ENCODE results near the gene BNIP3. TPM values are rescaled to one million over a fixed set of nuclear protein-coding genes. Genes with fewer than 3 reads are reported as not detected.

BNIP3 gene
- total RNA-seq, 1 experiment from 2014 or later = 57.1 TPM

DNA sequence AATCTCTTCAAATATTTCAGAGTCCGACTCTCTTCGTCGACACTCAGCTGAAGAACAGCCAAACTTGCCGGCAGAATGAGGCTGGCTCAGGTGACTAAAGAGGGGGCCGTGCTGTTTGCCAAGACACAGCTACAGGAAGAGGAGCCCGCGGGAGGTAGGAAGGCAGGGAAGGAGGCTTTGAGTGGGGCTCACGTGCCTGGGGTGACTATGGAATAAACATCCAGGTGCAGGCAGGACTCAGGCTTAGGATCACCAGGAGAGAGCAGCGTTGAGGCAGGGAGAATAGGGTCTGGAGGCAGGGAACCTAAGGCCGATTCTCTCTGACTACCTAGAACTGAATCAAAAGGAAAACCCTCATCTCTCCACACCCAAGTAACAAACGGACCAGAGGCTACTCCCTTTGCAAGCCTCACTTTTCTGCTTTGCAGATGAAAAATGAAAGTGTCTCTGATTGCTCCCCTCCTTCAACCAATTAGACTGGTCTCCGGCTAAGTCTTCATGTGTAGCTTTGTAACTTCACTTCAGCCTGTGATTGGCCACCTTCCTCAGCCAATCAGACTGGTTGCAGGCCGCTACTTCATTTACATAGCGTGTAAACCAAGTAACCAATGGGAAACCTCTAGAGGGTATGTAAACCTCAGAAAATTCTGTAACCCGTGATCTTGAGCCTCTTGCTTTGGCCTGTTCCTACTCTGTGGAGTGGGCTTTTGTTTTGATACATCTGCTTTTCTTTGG lies 19.7 kb upstream of the BNIP3 start:
- WGBS (ENCODE audit: extremely low coverage, insufficient read length, low lambda C conversion rate) = no CpG with 5 or more reads among the region's 15 CpGs
- Histone ChIP-seq H4K20me1 (ENCODE audit: control insufficient read depth, insufficient read depth, insufficient read length) (no peaks in the 10 kb centered on the region), H2AFZ (ENCODE audit: low read length) (no peak overlapping the region)

More for the DNA sequence above, 19.7 kb upstream of the BNIP3 start:
- Histone ChIP-seq H2AK5ac (ENCODE audit: insufficient read length, low read length) (no peak overlapping the region), H3K4ac (ENCODE audit: low read depth, low read length) (no peak overlapping the region), H3K18ac (ENCODE audit: insufficient read length, low read depth, low read length) (no peak overlapping the region), H3K4me1 (ENCODE audit: insufficient read depth, low read length) (peaks cover 10% of the 10 kb centered on the region), H3K23me2 (ENCODE audit: insufficient read length, low read depth, low read length, poor library complexity, severe bottlenecking) (no peaks in the 10 kb centered on the region), H2BK20ac (ENCODE audit: low read depth, low read length, poor library complexity, severe bottlenecking) (no peak overlapping the region), H4K91ac (ENCODE audit: insufficient read length, low read depth, low read length) (no peak overlapping the region), H3K9me3 (ENCODE audit: control insufficient read depth, low read depth, low read length) (no peaks in the 10 kb centered on the region), H4K8ac (replicated peaks; ENCODE audit: insufficient read length, low read depth, low read length) (no peak overlapping the region), H3K27me3 (ENCODE audit: insufficient read depth, low read length) (no peaks in the 10 kb centered on the region), H3K27ac (ENCODE audit: insufficient read length, low read depth, low read length) (no peak overlapping the region), H2BK5ac (ENCODE audit: insufficient read length, low read length) (no peak overlapping the region), H2BK15ac (ENCODE audit: low read depth, low read length) (no peak overlapping the region), H2BK120ac (ENCODE audit: low read depth, low read length, poor library complexity, severe bottlenecking) (no peak overlapping the region), H3K56ac (ENCODE audit: insufficient read length, low read depth, low read length) (no peak overlapping the region), H3K14ac (ENCODE audit: insufficient read depth, low read length) (no peak overlapping the region), H3T11ph (ENCODE audit: low read length) (no peak overlapping the region), H4K5ac (ENCODE audit: insufficient read length, low read depth, low read length) (no peak overlapping the region), H3K79me1 (ENCODE audit: insufficient read depth, low read depth, low read length, poor library complexity, severe bottlenecking) (no peaks in the 10 kb centered on the region), H2BK12ac (ENCODE audit: insufficient read length, low read depth, low read length) (no peak overlapping the region), H3K23ac (ENCODE audit: insufficient read length, low read depth, low read length) (no peak overlapping the region), H3K4me2 (ENCODE audit: insufficient read depth, insufficient read length, low read length) (no peak overlapping the region), H3K79me2 (ENCODE audit: insufficient read depth, low read length) (no peaks in the 10 kb centered on the region), H3K9ac (ENCODE audit: extremely low read depth, insufficient read length, low read length) (no peak overlapping the region)
- DNase-seq = peak; percentile 89
- H3K27me3 Mint-ChIP-seq (ENCODE audit: low read depth) = peaks cover 7% of the 10 kb centered on the region
- peaks cover 12 to 13% of the 10 kb centered on the region in 2 experiments for H3K9me3 Mint-ChIP-seq
- peak overlapping the region; percentile 80 to 97 (median 93); a peak in 6 of 7 replicates for H3K27ac Mint-ChIP-seq
- peaks cover 7 to 13% (median 11%) of the 10 kb centered on the region in 3 experiments; a peak in 6 of 7 replicates for H3K36me3 Mint-ChIP-seq (ENCODE audit: insufficient read depth in 1 of 3, low read depth in 3 of 3)
- TF ChIP-seq CTCF (conservative IDR thresholded peaks at IDR 0.05) = peak; percentile 49; the same call in 2 of the 3 replicates
- peaks cover 70 to 83% of the 10 kb centered on the region in 2 experiments for H3K4me1 Mint-ChIP-seq
- H3K4me3 Mint-ChIP-seq = peak overlapping the region in 1 of 2 experiments; percentile 23; a peak in 2 of 5 replicates
